Karpas-422 (cell line): Measurements from ENCODE around the gene PDAP1. TPM values are rescaled to one million over a fixed set of nuclear protein-coding genes. Genes with fewer than 3 reads are reported as not detected.

ENCODE experiments used
- DNase-seq: peaks from one replicate; pipeline ENCODE4 v3.0.0-alpha.2; 2015
- H2AFZ ChIP-seq: fragments of 200-600 bp; sonication (generic); 2 replicates; pipeline ENCODE4 v1.6.1; 2014; ENCODE audit warnings: antibody characterized with exemption, low read length, mixed read lengths
- H3K27ac ChIP-seq: fragments of 200-600 bp; sonication (generic); 2 replicates; pipeline ENCODE4 v1.5.1; 2014; ENCODE audit warnings: mild to moderate bottlenecking, low read length, moderate library complexity
- H3K27me3 ChIP-seq: fragments of 200-600 bp; sonication (generic); 2 replicates; pipeline ENCODE4 v1.6.1; 2014; ENCODE audit warnings: low read length, mixed read lengths
- H3K36me3 ChIP-seq: fragments of 200-600 bp; sonication (generic); 2 replicates; pipeline ENCODE4 v1.6.1; 2014; ENCODE audit warnings: low read length, mixed read lengths; ENCODE audit not compliant: insufficient read depth
- H3K4me1 ChIP-seq: fragments of 200-600 bp; sonication (generic); 2 replicates; pipeline ENCODE4 v1.6.1; 2014; ENCODE audit warnings: mild to moderate bottlenecking, low read length, mixed read lengths
- H3K4me2 ChIP-seq: fragments of 200-600 bp; sonication (generic); 2 replicates; pipeline ENCODE4 v1.6.1; 2014; ENCODE audit warnings: low read length, low read depth, mild to moderate bottlenecking; ENCODE audit not compliant: poor library complexity, severe bottlenecking
- H3K4me3 ChIP-seq: fragments of 200-600 bp; sonication (generic); 2 replicates; pipeline ENCODE4 v1.5.1; 2014; ENCODE audit warnings: mild to moderate bottlenecking, antibody characterized with exemption, low read length, mixed read lengths
- H3K79me2 ChIP-seq: fragments of 200-600 bp; sonication (generic); 2 replicates; pipeline ENCODE4 v1.6.1; 2014; ENCODE audit warnings: mild to moderate bottlenecking, low read length, mixed read lengths
- H3K9ac ChIP-seq: fragments of 200-600 bp; sonication (generic); 2 replicates; pipeline ENCODE4 v1.6.0; 2014; ENCODE audit warnings: low read length
- H3K9me2 ChIP-seq: fragments of 200-600 bp; sonication (generic), shearing (Covaris generic); replicated peaks from 2 replicates; pipeline ENCODE4 v1.6.0; 2014; ENCODE audit warnings: mild to moderate bottlenecking, low read length, moderate library complexity; ENCODE audit not compliant: insufficient read depth
- H3K9me3 ChIP-seq: fragments of 300-700, 200-600 bp; sonication (generic); 2 replicates; pipeline ENCODE4 v1.6.1; 2014; ENCODE audit warnings: low read length, mixed read lengths
- H4K20me1 ChIP-seq: fragments of 200-600 bp; sonication (generic); 2 replicates; pipeline ENCODE4 v1.6.1; 2014; ENCODE audit warnings: mild to moderate bottlenecking, antibody characterized with exemption, low read length, low read depth; ENCODE audit not compliant: insufficient read depth
- total RNA-seq: library from RNA; depleted of rRNA; stranded (reverse); fragments of >200 nt; shearing (Covaris generic); gene quantifications from 2 replicates; pipeline ENCODE4 v1.2.3, GENCODE V29; 2014; ENCODE audit warnings: low replicate concordance

Gene PDAP1
- total RNA-seq, 1 experiment from 2014 or later, result 14.2 TPM

DNA sequence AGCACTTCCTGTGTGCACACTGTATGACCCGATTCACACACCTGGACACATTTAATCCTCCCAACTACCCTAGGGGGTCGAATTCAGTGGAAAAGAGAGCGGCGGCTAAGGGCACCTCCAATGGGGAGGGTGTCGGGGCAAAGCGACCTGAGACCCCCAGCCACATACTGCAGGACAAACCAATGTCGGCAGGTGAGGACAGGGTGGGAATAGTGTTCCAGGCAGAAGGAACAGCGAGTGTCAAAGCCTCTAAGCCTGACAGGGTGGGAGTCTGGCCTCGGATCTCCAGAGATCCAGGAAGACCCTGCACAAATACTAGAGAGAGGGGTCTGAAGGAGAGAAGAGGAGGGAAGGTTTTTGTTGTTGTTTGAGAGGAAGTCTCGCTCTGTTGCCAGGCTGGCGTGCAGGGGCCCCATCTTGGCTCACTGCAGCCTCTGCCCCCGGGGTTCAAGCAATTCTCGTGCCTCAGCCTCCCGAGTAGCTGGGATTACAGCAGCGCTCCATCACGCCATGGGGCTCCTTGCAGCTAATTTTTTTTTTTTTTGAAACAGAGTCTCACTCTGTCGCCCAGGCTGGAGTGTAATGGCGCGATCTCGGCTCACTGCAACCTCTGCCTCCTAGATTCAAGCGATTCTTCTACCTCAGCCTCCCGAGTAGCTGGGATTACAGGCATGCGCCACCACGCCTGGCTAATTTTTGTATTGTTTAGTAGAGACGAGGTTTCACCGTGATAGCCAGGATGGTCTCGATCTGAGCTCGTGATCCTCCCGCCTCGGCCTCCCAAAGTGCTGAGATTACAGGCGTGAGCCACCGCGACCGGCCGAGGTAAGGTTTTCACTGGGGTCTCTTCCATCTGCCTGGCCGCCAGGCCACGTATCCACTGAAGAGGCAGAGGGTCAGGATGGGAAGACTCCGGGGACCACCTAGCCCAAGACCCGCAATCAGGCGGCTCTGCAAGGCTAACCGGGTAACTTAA is 35.0 kb downstream of the PDAP1 start:
- Histone ChIP-seq H3K36me3 (0 out of 2 replicates have a peak, but pooled peaks cover 8% of the 10 kb centered on the region), H3K9me3 (no peaks in the 10 kb centered on the region), H3K9ac (peak overlapping the region; percentile 96), H3K4me3 (peak overlapping the region; percentile 97), H4K20me1 (no peaks in the 10 kb centered on the region), H3K4me1 (peaks cover 23% of the 10 kb centered on the region), H3K79me2 (peaks cover 36% of the 10 kb centered on the region), H3K9me2 (no peaks in the 10 kb centered on the region), H3K27ac (no peak overlapping the region), H3K4me2 (peak overlapping the region; percentile 98), H2AFZ (peak overlapping the region; percentile 99; the same call in 1 of the 2 replicates), H3K27me3 (no peaks in the 10 kb centered on the region)
- DNase-seq, result no peak

DNA sequence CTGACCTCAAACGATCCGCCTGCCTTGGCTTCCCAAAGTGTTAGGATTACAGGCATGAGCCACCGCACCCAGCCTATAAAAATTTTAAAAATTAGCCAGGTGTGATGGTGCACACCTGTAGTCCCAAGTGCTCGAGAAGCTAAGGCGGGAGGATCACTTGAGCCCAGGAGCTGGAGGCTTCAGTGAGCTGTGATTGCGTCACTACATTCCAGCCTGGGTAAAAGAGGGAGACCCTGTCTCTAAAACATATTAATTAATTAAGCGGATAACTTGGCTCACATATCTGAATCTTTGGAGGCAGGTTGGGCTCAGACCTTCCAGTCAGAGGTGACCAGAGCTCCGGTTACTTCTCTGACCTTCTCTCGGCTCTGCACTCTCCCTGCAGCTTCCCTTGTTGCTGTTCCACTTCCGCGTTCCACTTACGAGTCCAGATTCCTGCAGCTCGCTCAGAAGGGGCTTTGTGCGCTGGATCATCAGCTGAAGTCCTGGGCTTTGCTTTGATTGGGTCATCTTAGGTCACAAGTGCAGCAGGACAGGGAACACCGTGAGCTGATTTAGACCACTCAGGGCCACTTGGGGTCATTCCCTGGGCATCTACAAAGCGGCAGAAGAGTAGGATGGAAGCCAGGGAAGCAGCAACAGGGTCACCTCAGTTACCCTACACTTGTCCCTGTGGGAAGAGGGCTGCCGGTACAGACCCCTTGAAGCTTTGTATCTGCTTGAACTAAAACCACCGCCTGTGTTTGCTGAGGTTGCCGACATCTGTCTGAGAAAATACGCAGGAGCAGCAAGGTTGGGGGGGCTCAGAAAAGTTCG is 35.9 kb downstream of the PDAP1 start:
- no peaks in the 10 kb centered on the region for H3K27me3 ChIP-seq
- no peak for DNase-seq
- no peaks in the 10 kb centered on the region for H4K20me1 ChIP-seq
- H3K79me2 ChIP-seq, result peaks cover 29% of the 10 kb centered on the region
- H3K4me3 ChIP-seq, result no peak overlapping the region
- no peaks in the 10 kb centered on the region for H3K9me2 ChIP-seq
- no peak overlapping the region for H3K9ac ChIP-seq
- H3K36me3 ChIP-seq, result 0 out of 2 replicates have a peak, but pooled peaks cover under 1% of the 10 kb centered on the region
- H3K27ac ChIP-seq, result no peak overlapping the region
- peaks cover 17% of the 10 kb centered on the region for H3K4me1 ChIP-seq
- H3K4me2 ChIP-seq, result no peak overlapping the region
- no peak overlapping the region for H2AFZ ChIP-seq
- no peaks in the 10 kb centered on the region for H3K9me3 ChIP-seq

DNA sequence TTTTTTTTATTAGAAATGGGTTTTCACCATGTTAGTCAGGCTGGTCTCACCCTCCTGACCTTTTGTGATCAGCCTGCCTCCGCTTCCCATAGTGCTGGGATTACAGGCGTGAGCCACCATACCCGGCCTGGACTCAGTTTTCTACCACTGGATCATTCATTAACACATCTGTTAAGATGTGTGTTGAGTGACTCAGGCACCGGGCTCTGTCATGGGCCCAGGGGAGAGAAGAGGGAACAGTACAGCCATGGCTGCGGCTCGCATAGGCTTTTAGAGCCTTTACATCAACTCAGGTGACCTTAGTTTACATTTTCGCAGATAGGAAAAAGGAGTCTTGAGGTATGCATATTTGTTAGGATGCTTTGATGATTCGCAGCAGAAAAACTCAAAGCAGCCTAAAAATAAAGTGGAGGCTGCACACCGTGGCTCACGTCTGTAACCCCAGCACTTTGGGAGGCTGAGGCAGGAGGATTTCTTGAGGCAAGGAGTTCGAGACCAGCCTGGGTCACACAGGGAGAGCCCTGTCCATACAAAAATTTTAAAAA is 36.9 kb downstream of the PDAP1 start:
- H3K79me2 ChIP-seq, result peaks cover 19% of the 10 kb centered on the region
- H3K4me1 ChIP-seq, result peaks cover 17% of the 10 kb centered on the region
- no peak overlapping the region for H2AFZ ChIP-seq
- H3K4me2 ChIP-seq, result no peak overlapping the region
- no peak overlapping the region for H3K27ac ChIP-seq
- H4K20me1 ChIP-seq, result no peaks in the 10 kb centered on the region
- H3K9ac ChIP-seq, result no peak overlapping the region
- no peaks in the 10 kb centered on the region for H3K9me3 ChIP-seq
- peaks cover 5% of the 10 kb centered on the region; the same call in 1 of the 2 replicates for H3K36me3 ChIP-seq
- H3K4me3 ChIP-seq, result no peak overlapping the region
- H3K27me3 ChIP-seq, result no peaks in the 10 kb centered on the region
- H3K9me2 ChIP-seq, result no peaks in the 10 kb centered on the region
- DNase-seq, result no peak

DNA sequence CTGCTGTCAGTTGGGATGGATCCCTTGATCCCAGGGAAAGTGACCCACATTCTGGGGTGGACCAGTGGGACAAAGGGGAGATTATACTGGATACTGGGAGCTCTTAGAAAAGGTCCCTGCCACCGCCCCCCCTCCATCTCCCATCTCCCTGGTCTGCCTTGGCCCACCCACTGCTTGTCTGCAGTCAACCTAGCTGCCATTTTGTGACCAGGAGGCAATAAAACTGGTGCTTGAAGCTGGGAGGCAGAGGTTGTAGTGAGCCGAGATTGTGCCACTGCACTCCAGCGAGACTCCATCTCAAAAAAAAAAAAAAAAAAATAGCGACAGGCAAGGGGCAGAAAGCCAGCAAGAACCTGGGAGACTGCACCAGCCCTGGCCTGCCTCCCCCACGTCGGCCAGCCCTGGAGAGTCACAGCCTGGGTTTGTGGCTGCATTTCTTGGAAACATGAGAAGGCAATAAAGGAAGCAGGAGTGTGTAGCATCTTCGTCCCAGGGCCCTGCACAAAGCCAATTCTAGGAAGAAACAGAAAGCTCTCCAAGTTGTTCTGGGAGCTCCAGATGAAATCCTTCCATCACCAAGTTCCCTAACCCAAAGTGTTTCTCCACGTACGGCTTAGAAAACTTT is 38.5 kb downstream of the PDAP1 start:
- H3K9me3 ChIP-seq, result no peaks in the 10 kb centered on the region
- H3K4me1 ChIP-seq, result peaks cover 7% of the 10 kb centered on the region
- no peaks in the 10 kb centered on the region for H3K27me3 ChIP-seq
- peaks cover 5% of the 10 kb centered on the region for H3K36me3 ChIP-seq
- no peak overlapping the region for H3K4me3 ChIP-seq
- H3K9me2 ChIP-seq, result no peaks in the 10 kb centered on the region
- no peak overlapping the region for H3K9ac ChIP-seq
- H4K20me1 ChIP-seq, result no peaks in the 10 kb centered on the region
- H3K79me2 ChIP-seq, result peaks cover 3% of the 10 kb centered on the region
- DNase-seq, result no peak
- H3K4me2 ChIP-seq, result no peak overlapping the region
- H2AFZ ChIP-seq, result no peak overlapping the region
- H3K27ac ChIP-seq, result no peak overlapping the region

DNA sequence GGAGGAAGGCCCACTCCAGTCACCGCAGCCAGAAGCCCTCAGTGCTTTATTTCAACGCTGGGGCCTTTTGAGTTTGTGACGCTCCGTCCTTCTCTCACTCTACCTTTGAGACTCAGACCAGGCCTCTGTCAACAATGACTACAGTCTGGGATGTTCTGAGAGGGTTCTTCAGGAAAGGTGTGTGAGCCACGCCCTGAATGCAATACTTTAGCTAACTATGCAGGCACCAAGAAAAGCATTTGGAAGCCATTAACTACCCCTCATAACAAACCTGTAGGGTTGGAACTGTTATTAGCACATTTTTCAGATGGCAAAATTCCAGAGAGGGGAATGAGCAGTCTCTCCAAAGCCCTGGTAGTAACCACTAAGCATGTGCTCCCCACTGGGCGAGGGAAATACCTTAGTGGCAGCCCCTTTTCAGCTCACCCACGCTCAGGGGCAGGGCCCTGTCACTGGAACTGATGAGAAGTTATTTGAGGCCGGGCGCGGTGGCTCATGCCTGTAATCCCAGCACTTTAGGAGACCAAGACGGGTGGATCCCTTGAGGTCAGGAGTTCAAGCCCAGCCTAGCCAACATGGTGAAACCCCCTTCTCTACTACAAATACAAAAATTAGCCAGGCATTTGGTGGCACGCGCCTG is 39.5 kb downstream of the PDAP1 start:
- Histone ChIP-seq H2AFZ (no peak overlapping the region), H3K4me2 (no peak overlapping the region), H4K20me1 (no peaks in the 10 kb centered on the region), H3K9me3 (no peaks in the 10 kb centered on the region), H3K36me3 (peaks cover 7% of the 10 kb centered on the region), H3K27ac (no peak overlapping the region), H3K79me2 (no peaks in the 10 kb centered on the region), H3K9ac (no peak overlapping the region), H3K27me3 (no peaks in the 10 kb centered on the region), H3K9me2 (no peaks in the 10 kb centered on the region), H3K4me1 (peaks cover 2% of the 10 kb centered on the region), H3K4me3 (no peak overlapping the region)
- no peak for DNase-seq

DNA sequence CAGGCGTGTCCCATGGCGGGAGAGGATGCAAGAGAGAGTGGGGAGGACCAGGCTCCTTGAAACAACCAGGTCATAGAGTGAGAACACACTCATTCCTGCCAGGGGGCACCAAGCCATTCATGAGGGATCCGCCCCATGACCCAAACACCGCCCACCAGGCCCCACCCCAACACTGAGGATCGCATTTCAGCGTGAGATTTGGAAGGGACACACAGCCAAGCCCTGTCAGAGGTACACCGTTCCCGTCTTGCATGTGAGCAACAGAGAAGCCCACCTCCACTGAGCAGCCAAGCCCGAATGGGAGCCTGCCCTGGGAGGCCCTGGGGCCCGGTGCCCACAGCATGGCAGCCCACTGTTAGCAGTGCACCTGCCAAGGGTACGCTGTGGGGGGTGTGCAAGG is 41.8 kb downstream of the PDAP1 start:
- Histone ChIP-seq H3K9me3 (no peaks in the 10 kb centered on the region), H3K36me3 (peaks cover 14% of the 10 kb centered on the region), H3K27me3 (no peaks in the 10 kb centered on the region), H3K4me3 (no peak overlapping the region), H3K9ac (no peak overlapping the region), H3K4me2 (no peak overlapping the region), H3K9me2 (no peaks in the 10 kb centered on the region), H4K20me1 (no peaks in the 10 kb centered on the region), H3K4me1 (no peaks in the 10 kb centered on the region), H3K79me2 (no peaks in the 10 kb centered on the region), H2AFZ (no peak overlapping the region), H3K27ac (no peak overlapping the region)
- DNase-seq, result no peak

GRCh38 chr7:99365318-99366141 is 42.9 kb downstream of the PDAP1 start:
- Histone ChIP-seq H3K4me3 (no peak overlapping the region), H3K27me3 (no peaks in the 10 kb centered on the region), H3K9me2 (no peaks in the 10 kb centered on the region), H3K36me3 (peaks cover 17% of the 10 kb centered on the region), H2AFZ (no peak overlapping the region), H3K9me3 (no peaks in the 10 kb centered on the region), H3K27ac (no peak overlapping the region), H3K4me1 (no peaks in the 10 kb centered on the region), H4K20me1 (no peaks in the 10 kb centered on the region), H3K9ac (no peak overlapping the region), H3K79me2 (no peaks in the 10 kb centered on the region), H3K4me2 (no peak overlapping the region)
- peak; percentile 71 for DNase-seq
